SU-DHL-6 (cell line): ENCODE data around the gene KCND2.

Experiments
- CTCF ChIP-seq: fragments of 200-600 bp; sonication (generic); IDR thresholded peaks from one replicate; pipeline ENCODE4 v1.5.1; 2017; ENCODE audit warnings: antibody characterized with exemption, mild to moderate bottlenecking, low read length, moderate library complexity; ENCODE audit not compliant: insufficient read depth, poor library complexity, severe bottlenecking
- EZH2phosphoT487 ChIP-seq: fragments of 200-600 bp; sonication (generic), shearing (Covaris generic); conservative IDR thresholded peaks from 2 replicates; pipeline ENCODE4 v1.6.1; 2018; ENCODE audit warnings: mild to moderate bottlenecking, antibody characterized with exemption, low read length, moderate library complexity, mixed read lengths

GRCh38 chr7:120680985-120681384 is 408.0 kb downstream of the KCND2 start:
- no peak for TF ChIP-seq CTCF
- no peak for TF ChIP-seq EZH2phosphoT487
